Astrocyte (in vitro differentiated cells and primary cell): ENCODE measurements around the gene SUSD4.
"Not testable (repeated sequence)": the region's sequence is repeated elsewhere in the genome, so short reads cannot be mapped to it uniquely, and the experiment has no call there.

Source experiments
- CTCF ChIP-seq: IDR thresholded peaks from 2 replicates; pipeline ENCODE4 v1.5.1; 2011; ENCODE audit warnings: low read depth, mild to moderate bottlenecking, inconsistent platforms, low read length, moderate library complexity; ENCODE audit not compliant: insufficient read depth
- EZH2 ChIP-seq: IDR thresholded peaks from 2 replicates; pipeline ENCODE4 v1.6.1; 2012; ENCODE audit warnings: mild to moderate bottlenecking, low read length, inconsistent platforms; ENCODE audit not compliant: insufficient read depth

GRCh38 chr1:223399393-223399792 is 35.4 kb upstream of the SUSD4 start:
- not testable (repeated sequence) for TF ChIP-seq CTCF, EZH2
